Measurements from ENCODE around the gene TMEM72.

GRCh38 chr10:44935201-44935965, 24.2 kb downstream of the TMEM72 start:
- TF ChIP-seq CTCF (optimal IDR thresholded peaks at IDR 0.05 in 1 of 3, IDR thresholded peaks at IDR 0.05 in 1 of 3, conservative IDR thresholded peaks at IDR 0.05 in 1 of 3; ENCODE audit: extremely low read depth in 1 of 3, insufficient read depth in 2 of 3, low read length in 3 of 3), result no peak
- TF ChIP-seq EZH2 (IDR thresholded peaks at IDR 0.05; ENCODE audit: low read length), result no peak
